CD4-positive, alpha-beta T cell (primary cell): ENCODE data around the gene KCNAB1. TPM values are rescaled to one million over a fixed set of nuclear protein-coding genes. Genes with fewer than 3 reads are reported as not detected.

Experiments used
- ATAC-seq: fragments of 200-7000 bp; cut with Tn5 transposase; one replicate; pipeline ENCODE4 v1.10.0; 2022; ENCODE audit warnings: mild to moderate bottlenecking; ENCODE audit not compliant: poor library complexity
- CTCF ChIA-PET: fragments of 350-600 bp; sonication (Branson Sonifier 250); formaldehyde crosslinking; loops from one replicate; lab custom pipeline; 2021; ENCODE audit warnings: antibody characterized with exemption, inconsistent platforms; lab: Charles Lee
- POLR2A ChIA-PET: fragments of 350-600 bp; sonication (Branson Sonifier 250); formaldehyde crosslinking; loops from one replicate; lab custom pipeline; 2021; ENCODE audit warnings: antibody characterized with exemption, inconsistent platforms; lab: Charles Lee
- DNase-seq, 14 experiments: peaks; one replicate each; pipeline ENCODE4 v3.0.0-alpha.2; 2013 to 2020; ENCODE audit warnings: mixed read lengths in 2 of 14
- H3K27ac ChIP-seq, 2 donors: one replicate each; pipeline versions ENCODE4 v1.5.1 to v1.7.0; 2013; ENCODE audit warnings: low read length in 2 of 2, low read depth in 1 of 2, mild to moderate bottlenecking in 1 of 2
- H3K27me3 ChIP-seq, 2 experiments: 1 replicate in 1 of 2; 2 replicates in 1 of 2; pipeline versions ENCODE4 v1.6.1 to v1.7.0; 2013; ENCODE audit warnings: low read length in 2 of 2, control low read depth in 1 of 2, mild to moderate bottlenecking in 1 of 2, moderate library complexity in 1 of 2; ENCODE audit not compliant: insufficient read depth in 2 of 2, control insufficient read depth in 1 of 2
- H3K36me3 ChIP-seq: one replicate; pipeline ENCODE4 v1.6.1; 2013; ENCODE audit warnings: low read length, control low read depth; ENCODE audit not compliant: insufficient read depth
- H3K4me1 ChIP-seq: one replicate; pipeline ENCODE4 v1.6.1; 2013; ENCODE audit warnings: low read length, control low read depth; ENCODE audit not compliant: insufficient read depth
- H3K4me3 ChIP-seq: one replicate; pipeline ENCODE4 v1.5.1; 2013; ENCODE audit warnings: mild to moderate bottlenecking, low read length, moderate library complexity
- H3K9me3 ChIP-seq, 2 experiments: 1 replicate in 1 of 2; 2 replicates in 1 of 2; pipeline versions ENCODE4 v1.6.1 to v1.7.0; 2013; ENCODE audit warnings: low read length in 2 of 2, mild to moderate bottlenecking in 2 of 2, control low read depth in 1 of 2, moderate library complexity in 1 of 2; ENCODE audit not compliant: control insufficient read depth in 1 of 2, insufficient read depth in 1 of 2
- H3K27ac Mint-ChIP-seq: one replicate; pipeline ENCODE4 v1.8.0; 2020; ENCODE audit warnings: mixed read lengths
- H3K27me3 Mint-ChIP-seq: one replicate; pipeline ENCODE4 v1.8.0; 2021; ENCODE audit warnings: mixed read lengths
- H3K36me3 Mint-ChIP-seq: one replicate; pipeline ENCODE4 v1.8.0; 2021; ENCODE audit warnings: low read depth, mixed read lengths
- H3K4me1 Mint-ChIP-seq: one replicate; pipeline ENCODE4 v1.8.0; 2021; ENCODE audit warnings: low read depth, mixed read lengths
- H3K4me3 Mint-ChIP-seq: one replicate; pipeline ENCODE4 v1.8.0; 2020; ENCODE audit warnings: mild to moderate bottlenecking, mixed read lengths
- H3K9me3 Mint-ChIP-seq: one replicate; pipeline ENCODE4 v1.8.0; 2020; ENCODE audit warnings: mixed read lengths
- CTCF ChIP-seq: fragments of 200-600 bp; IDR thresholded peaks from one replicate; pipeline ENCODE4 v1.8.0; 2022; ENCODE audit warnings: antibody characterized with exemption, mild to moderate bottlenecking
- intact Hi-C, 2 experiments: fragments of 100-400 bp; cut with DNase I in 1 of 2; cut with micrococcal nuclease in 1 of 2; formaldehyde crosslinking; loops; one replicate each; pipeline versions ENCODE4 v1.15.1 to v1.9.0; 2023 to 2025; cut with DNase I, micrococcal nuclease
- total RNA-seq, 174 experiments: library from RNA in 2 of 174; stranded (reverse) in 2 of 174; gene quantifications; one replicate each; pipeline ENCODE4 v1.2.3 and lab custom pipeline; 2021 to 2026

Gene KCNAB1
- total RNA-seq, 2 experiments from 2014 or later: 0.14 TPM; not detected in 1

GRCh38 chr3:156579427-156579851, 459.1 kb downstream of the KCNAB1 start:
- H3K4me1 ChIP-seq: no peaks in the 10 kb centered on the region
- Mint-ChIP-seq H3K4me1 (peaks cover 4% of the 10 kb centered on the region), H3K27me3 (peaks cover 16% of the 10 kb centered on the region), H3K9me3 (no peaks in the 10 kb centered on the region), H3K27ac (no peak overlapping the region), H3K36me3 (no peaks in the 10 kb centered on the region), H3K4me3 (no peak overlapping the region)
- ATAC-seq (no peak), DNase-seq (peak in 3 of 14 experiments; percentile 8 to 42 (median 25))
- intact Hi-C loops: no loop called here
- no peak overlapping the region for H3K27ac ChIP-seq
- H3K36me3 ChIP-seq: no peaks in the 10 kb centered on the region
- ChIA-PET CTCF (no interaction called here), POLR2A (no interaction called here)
- no peak for TF ChIP-seq CTCF
- H3K9me3 ChIP-seq: no peaks in the 10 kb centered on the region
- H3K27me3 ChIP-seq: peaks cover under 1 to 3% of the 10 kb centered on the region in 2 experiments
- H3K4me3 ChIP-seq: no peak overlapping the region

- Histone ChIP-seq H3K4me1 (no peaks in the 10 kb centered on the region), H3K27me3 (no peaks in the 10 kb centered on the region), H3K4me3 (no peak overlapping the region), H3K27ac (no peak overlapping the region), H3K36me3 (no peaks in the 10 kb centered on the region), H3K9me3 (no peaks in the 10 kb centered on the region)
- H3K27me3 Mint-ChIP-seq: peaks cover 7% of the 10 kb centered on the region
- DNase-seq (no peak), ATAC-seq (no peak)
- ChIA-PET CTCF (no interaction called here), POLR2A (no interaction called here)
- no peaks in the 10 kb centered on the region for H3K36me3 Mint-ChIP-seq
- intact Hi-C loops: no loop called here
- no peak overlapping the region for H3K4me3 Mint-ChIP-seq
- peaks cover 4% of the 10 kb centered on the region for H3K4me1 Mint-ChIP-seq
- H3K9me3 Mint-ChIP-seq: no peaks in the 10 kb centered on the region
- no peak overlapping the region for H3K27ac Mint-ChIP-seq
- no peak for TF ChIP-seq CTCF
These were observed 460.7 kb downstream of the KCNAB1 start for GRCh38 chr3:156581033-156581432.

- Mint-ChIP-seq H3K27ac (no peak overlapping the region), H3K4me3 (no peak overlapping the region), H3K4me1 (peaks cover 4% of the 10 kb centered on the region), H3K36me3 (no peaks in the 10 kb centered on the region), H3K27me3 (no peaks in the 10 kb centered on the region), H3K9me3 (no peaks in the 10 kb centered on the region)
- no peak for TF ChIP-seq CTCF
- intact Hi-C loops: no loop called here
- no peaks in the 10 kb centered on the region for H3K9me3 ChIP-seq
- H3K27me3 ChIP-seq: no peaks in the 10 kb centered on the region
- H3K27ac ChIP-seq: no peak overlapping the region
- no peaks in the 10 kb centered on the region for H3K4me1 ChIP-seq
- no peaks in the 10 kb centered on the region for H3K36me3 ChIP-seq
- CTCF ChIA-PET: no interaction called here
- DNase-seq (no peak), ATAC-seq (no peak)
- POLR2A ChIA-PET: interaction anchor here (0.5 to 1.5 kb wide), 2 partner anchors 27 to 55 kb away, joined by 4 to 6 read pairs; partner anchors contain the start of gene SSR3
- H3K4me3 ChIP-seq: no peak overlapping the region
These were observed 461.6 kb downstream of the KCNAB1 start for GRCh38 chr3:156581954-156582353.
